Fibroblast of skin of scalp (primary cell): ENCODE measurements around the gene CRISP1. TPM values are rescaled to one million over a fixed set of nuclear protein-coding genes. Genes with fewer than 3 reads are reported as not detected.
A peak's percentile ranks its signal among the peaks of the same experiment; 100 is the strongest.
"Not testable (repeated sequence)": the region's sequence is repeated elsewhere in the genome, so short reads cannot be mapped to it uniquely, and the experiment has no call there.

Source experiments
- DNase-seq: peaks from one replicate; pipeline ENCODE4 v3.0.0-alpha.2; 2013
- polyA plus RNA-seq, 2 experiments: library from polyadenylated mRNA; unstranded; fragments of 120-200 nt; gene quantifications; one replicate each; pipeline ENCODE4 v1.2.1, GENCODE V29; 2013; ENCODE audit not compliant: insufficient read length in 2 of 2

The CRISP1 gene
- polyA plus RNA-seq (2013, experiment 1 of 2; ENCODE audit: insufficient read length) = not detected
- polyA plus RNA-seq (2013, experiment 2 of 2; ENCODE audit: insufficient read length) = not detected

- no peak for DNase-seq
These were observed at the start of gene CRISP1 for GRCh38 chr6:49866485-49866943. CRISP1 (minus strand) TSS chr6:49866535; CDS start chr6:49857400, 9,135 bp downstream.

GRCh38 chr6:49915035-49915434, 48.7 kb upstream of the CRISP1 start:
- no peak for DNase-seq

- no peak for DNase-seq
These were observed 47.5 kb upstream of the CRISP1 start for GRCh38 chr6:49913636-49914375.

- DNase-seq = no peak
These were observed 45.9 kb upstream of the CRISP1 start for GRCh38 chr6:49912196-49912595.

- no peak for DNase-seq
These were observed 44.9 kb upstream of the CRISP1 start for GRCh38 chr6:49911252-49911651.

GRCh38 chr6:49909563-49909962, 43.2 kb upstream of the CRISP1 start:
- no peak for DNase-seq

GRCh38 chr6:49906526-49906925, 40.2 kb upstream of the CRISP1 start:
- no peak for DNase-seq

- DNase-seq = no peak
These were observed 39.0 kb upstream of the CRISP1 start for GRCh38 chr6:49905296-49905695.

GRCh38 chr6:49902856-49903255, 36.5 kb upstream of the CRISP1 start:
- DNase-seq = no peak

- DNase-seq = no peak
These were observed 32.7 kb upstream of the CRISP1 start for GRCh38 chr6:49898904-49899566.

GRCh38 chr6:49895553-49895952, 29.2 kb upstream of the CRISP1 start:
- not testable (repeated sequence) for DNase-seq

- no peak for DNase-seq
These were observed 25.9 kb upstream of the CRISP1 start for GRCh38 chr6:49892280-49892679.

- DNase-seq = no peak
These were observed 24.7 kb upstream of the CRISP1 start for GRCh38 chr6:49890988-49891387.

- DNase-seq = no peak
These were observed 22.6 kb upstream of the CRISP1 start for GRCh38 chr6:49888742-49889431.

GRCh38 chr6:49868951-49869529, 2.7 kb upstream of the CRISP1 start:
- DNase-seq = no peak

- no peak for DNase-seq
These were observed 10.1 kb downstream of the CRISP1 start for GRCh38 chr6:49856282-49856681.

- DNase-seq = no peak
These were observed 11.1 kb downstream of the CRISP1 start for GRCh38 chr6:49855221-49855620.

GRCh38 chr6:49852975-49853374, 13.4 kb downstream of the CRISP1 start:
- DNase-seq = no peak

GRCh38 chr6:49849213-49849907, 17.0 kb downstream of the CRISP1 start:
- peak; percentile 47 for DNase-seq

- DNase-seq = no peak
These were observed 18.7 kb downstream of the CRISP1 start for GRCh38 chr6:49847673-49848072.

- no peak for DNase-seq
These were observed 19.3 kb downstream of the CRISP1 start for GRCh38 chr6:49847014-49847413.

- DNase-seq = no peak
These were observed 24.9 kb downstream of the CRISP1 start for GRCh38 chr6:49841424-49841823.
